Measurements from ENCODE around the gene PDSS2. TPM values are rescaled to one million over a fixed set of nuclear protein-coding genes. Genes with fewer than 3 reads are reported as not detected.

PDSS2 gene
- total RNA-seq, 1 experiment from 2014 or later, result 17.7 TPM

DNA sequence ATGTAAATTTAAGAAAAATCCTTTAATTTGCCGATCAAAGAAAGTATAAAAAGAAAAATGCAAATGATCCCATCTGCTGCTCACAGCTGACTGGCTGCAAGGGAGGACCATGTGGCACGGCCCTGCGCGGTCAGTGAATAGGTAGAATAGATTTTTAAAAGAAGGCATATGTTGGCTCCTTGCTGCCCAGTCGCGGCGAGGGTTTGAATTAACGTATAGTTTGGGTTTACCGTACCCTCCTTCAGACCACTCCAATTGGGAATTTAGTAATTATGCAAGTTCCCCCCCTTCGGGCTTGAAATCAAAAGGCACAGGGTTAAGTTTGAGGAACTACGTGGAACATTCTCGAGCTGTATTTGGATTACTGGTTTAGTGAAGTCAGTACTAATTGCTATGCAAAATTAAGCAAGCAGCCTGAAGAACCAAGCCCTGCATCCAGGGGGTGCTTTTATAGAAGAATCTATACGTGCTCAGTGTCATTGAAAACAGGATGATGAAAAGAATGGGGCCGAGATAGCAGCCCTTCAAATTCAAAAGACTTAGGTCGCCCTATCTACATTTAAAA, 343.0 kb downstream of the PDSS2 start:
- Histone ChIP-seq H3K27ac (ENCODE audit: low read length) (peak overlapping the region; percentile 77), H3K9me3 (ENCODE audit: control insufficient read depth, insufficient read depth, low read depth, low read length) (no peaks in the 10 kb centered on the region), H3K4me3 (ENCODE audit: low read depth in 2 of 2, low read length in 2 of 2) (peak overlapping the region; percentile 77 to 85), H3K27me3 (ENCODE audit: control insufficient read depth, insufficient read depth, low read length) (no peaks in the 10 kb centered on the region), H3K36me3 (ENCODE audit: control insufficient read depth, insufficient read depth, low read length) (no peaks in the 10 kb centered on the region), H3K4me1 (ENCODE audit: control insufficient read depth, insufficient read depth, low read length) (peaks cover 16% of the 10 kb centered on the region)
- ATAC-seq (peak; percentile 40; the same call in 1 of the 2 replicates), DNase-seq (ENCODE audit: low read depth, low spot score) (no peak)
- POLR2A ChIA-PET, result interaction anchor here (0.7 kb wide), 1 partner anchor 953 kb away, joined by 4 read pairs; no protein-coding TSS in a partner anchor
- CTCF ChIA-PET, result interaction anchor here (0.6 to 1.4 kb wide), 2 partner anchors 532 to 732 kb away, joined by 4 to 9 read pairs; no protein-coding TSS in a partner anchor
- TF ChIP-seq, protein P1, sequence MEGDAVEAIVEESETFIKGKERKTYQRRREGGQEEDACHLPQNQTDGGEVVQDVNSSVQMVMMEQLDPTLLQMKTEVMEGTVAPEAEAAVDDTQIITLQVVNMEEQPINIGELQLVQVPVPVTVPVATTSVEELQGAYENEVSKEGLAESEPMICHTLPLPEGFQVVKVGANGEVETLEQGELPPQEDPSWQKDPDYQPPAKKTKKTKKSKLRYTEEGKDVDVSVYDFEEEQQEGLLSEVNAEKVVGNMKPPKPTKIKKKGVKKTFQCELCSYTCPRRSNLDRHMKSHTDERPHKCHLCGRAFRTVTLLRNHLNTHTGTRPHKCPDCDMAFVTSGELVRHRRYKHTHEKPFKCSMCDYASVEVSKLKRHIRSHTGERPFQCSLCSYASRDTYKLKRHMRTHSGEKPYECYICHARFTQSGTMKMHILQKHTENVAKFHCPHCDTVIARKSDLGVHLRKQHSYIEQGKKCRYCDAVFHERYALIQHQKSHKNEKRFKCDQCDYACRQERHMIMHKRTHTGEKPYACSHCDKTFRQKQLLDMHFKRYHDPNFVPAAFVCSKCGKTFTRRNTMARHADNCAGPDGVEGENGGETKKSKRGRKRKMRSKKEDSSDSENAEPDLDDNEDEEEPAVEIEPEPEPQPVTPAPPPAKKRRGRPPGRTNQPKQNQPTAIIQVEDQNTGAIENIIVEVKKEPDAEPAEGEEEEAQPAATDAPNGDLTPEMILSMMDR (IDR thresholded peaks at IDR 0.05), result no peak
- TF ChIP-seq, protein P2, sequence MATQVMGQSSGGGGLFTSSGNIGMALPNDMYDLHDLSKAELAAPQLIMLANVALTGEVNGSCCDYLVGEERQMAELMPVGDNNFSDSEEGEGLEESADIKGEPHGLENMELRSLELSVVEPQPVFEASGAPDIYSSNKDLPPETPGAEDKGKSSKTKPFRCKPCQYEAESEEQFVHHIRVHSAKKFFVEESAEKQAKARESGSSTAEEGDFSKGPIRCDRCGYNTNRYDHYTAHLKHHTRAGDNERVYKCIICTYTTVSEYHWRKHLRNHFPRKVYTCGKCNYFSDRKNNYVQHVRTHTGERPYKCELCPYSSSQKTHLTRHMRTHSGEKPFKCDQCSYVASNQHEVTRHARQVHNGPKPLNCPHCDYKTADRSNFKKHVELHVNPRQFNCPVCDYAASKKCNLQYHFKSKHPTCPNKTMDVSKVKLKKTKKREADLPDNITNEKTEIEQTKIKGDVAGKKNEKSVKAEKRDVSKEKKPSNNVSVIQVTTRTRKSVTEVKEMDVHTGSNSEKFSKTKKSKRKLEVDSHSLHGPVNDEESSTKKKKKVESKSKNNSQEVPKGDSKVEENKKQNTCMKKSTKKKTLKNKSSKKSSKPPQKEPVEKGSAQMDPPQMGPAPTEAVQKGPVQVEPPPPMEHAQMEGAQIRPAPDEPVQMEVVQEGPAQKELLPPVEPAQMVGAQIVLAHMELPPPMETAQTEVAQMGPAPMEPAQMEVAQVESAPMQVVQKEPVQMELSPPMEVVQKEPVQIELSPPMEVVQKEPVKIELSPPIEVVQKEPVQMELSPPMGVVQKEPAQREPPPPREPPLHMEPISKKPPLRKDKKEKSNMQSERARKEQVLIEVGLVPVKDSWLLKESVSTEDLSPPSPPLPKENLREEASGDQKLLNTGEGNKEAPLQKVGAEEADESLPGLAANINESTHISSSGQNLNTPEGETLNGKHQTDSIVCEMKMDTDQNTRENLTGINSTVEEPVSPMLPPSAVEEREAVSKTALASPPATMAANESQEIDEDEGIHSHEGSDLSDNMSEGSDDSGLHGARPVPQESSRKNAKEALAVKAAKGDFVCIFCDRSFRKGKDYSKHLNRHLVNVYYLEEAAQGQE (IDR thresholded peaks at IDR 0.05; ENCODE audit: insufficient read depth in 1 of 2, low read depth in 2 of 2, low read length in 1 of 2), result no peak
- TF ChIP-seq POLR2AphosphoS5 (IDR thresholded peaks at IDR 0.05; ENCODE audit: low read depth, low read length) (no peak), TCF7L2 (IDR thresholded peaks at IDR 0.05; ENCODE audit: low read depth, low read length) (peak; percentile 32; the same call in 1 of the 2 replicates), SIN3A (IDR thresholded peaks at IDR 0.05; ENCODE audit: borderline replicate concordance, insufficient read depth, low read depth, low read length) (no peak)
- intact Hi-C loops (cut with micrococcal nuclease; ENCODE audit: unreplicated experiment) (loop anchor here (10.0 kb wide), 1 partner anchor 442 kb away; no protein-coding TSS in a partner anchor), in situ Hi-C loops (cut with HindIII; ENCODE audit: low pct_unique_long_range_greater_than_20kb, low sequenced_read_pairs) (no loop called here)
- no TSS peak for BruUV-seq (replicated peaks)

DNA sequence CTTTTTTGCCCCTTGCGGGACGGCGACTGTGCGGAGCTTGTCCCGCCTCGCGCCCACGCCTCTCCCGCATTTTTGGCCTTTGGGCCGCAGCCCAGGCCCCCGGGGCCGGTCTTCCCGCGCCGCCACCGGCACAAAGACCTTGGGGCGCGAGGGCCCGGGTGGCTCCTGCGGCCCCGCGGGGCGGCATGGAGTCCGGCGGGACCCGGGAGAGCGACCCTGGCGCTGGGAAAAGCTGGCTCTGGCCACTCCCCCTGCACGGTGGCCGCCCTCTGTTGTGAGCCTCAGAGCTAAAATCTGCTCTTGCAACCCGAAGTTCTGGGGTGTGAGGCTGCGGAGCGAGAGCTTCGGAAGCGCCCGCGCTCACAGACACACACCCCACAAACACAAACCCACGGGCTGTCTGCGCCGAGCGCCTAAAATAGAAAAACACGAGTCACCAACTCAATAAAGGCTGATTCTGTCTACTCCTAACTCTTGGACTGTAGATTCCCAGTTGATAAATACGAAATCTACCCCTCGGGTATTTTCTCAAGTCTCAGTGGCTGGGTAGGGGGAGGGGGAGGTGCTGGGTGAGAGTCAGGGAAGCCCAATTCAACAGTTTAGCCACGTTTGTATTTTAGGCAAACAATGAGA, 343.6 kb downstream of the PDSS2 start:
- H3K27ac ChIP-seq (ENCODE audit: low read length), result peak overlapping the region; percentile 77
- DNase-seq (ENCODE audit: low read depth, low spot score) (no peak), ATAC-seq (peak; percentile 77)
- H3K4me1 ChIP-seq (ENCODE audit: control insufficient read depth, insufficient read depth, low read length), result peaks cover 16% of the 10 kb centered on the region
- H3K27me3 ChIP-seq (ENCODE audit: control insufficient read depth, insufficient read depth, low read length), result no peaks in the 10 kb centered on the region
- H3K9me3 ChIP-seq (ENCODE audit: control insufficient read depth, insufficient read depth, low read depth, low read length), result no peaks in the 10 kb centered on the region
- no TSS peak for BruUV-seq (replicated peaks)
- no peaks in the 10 kb centered on the region for H3K36me3 ChIP-seq (ENCODE audit: control insufficient read depth, insufficient read depth, low read length)
- H3K4me3 ChIP-seq (ENCODE audit: low read depth in 2 of 2, low read length in 2 of 2), result peak overlapping the region; percentile 77 to 85
- TF ChIP-seq, protein P2 (IDR thresholded peaks at IDR 0.05; ENCODE audit: insufficient read depth in 1 of 2, low read depth in 2 of 2, low read length in 1 of 2), result no peak
- TF ChIP-seq SIN3A (IDR thresholded peaks at IDR 0.05; ENCODE audit: borderline replicate concordance, insufficient read depth, low read depth, low read length) (peak; percentile 75; the same call in 1 of the 2 replicates), TCF7L2 (IDR thresholded peaks at IDR 0.05; ENCODE audit: low read depth, low read length) (0 out of 2 replicates have a peak, but pooled peaks have one; percentile 4), POLR2AphosphoS5 (IDR thresholded peaks at IDR 0.05; ENCODE audit: low read depth, low read length) (peak; percentile 17; the same call in 1 of the 2 replicates)
- TF ChIP-seq, protein P1 (IDR thresholded peaks at IDR 0.05), result no peak
- ChIA-PET POLR2A (interaction anchor here (0.7 kb wide), 1 partner anchor 953 kb away, joined by 4 read pairs; no protein-coding TSS in a partner anchor), CTCF (interaction anchor here (0.6 to 1.4 kb wide), 2 partner anchors 126 to 733 kb away, joined by 3 to 4 read pairs; no protein-coding TSS in a partner anchor)
- intact Hi-C loops (cut with micrococcal nuclease; ENCODE audit: unreplicated experiment) (loop anchor here (10.0 kb wide), 1 partner anchor 441 kb away; no protein-coding TSS in a partner anchor), in situ Hi-C loops (cut with HindIII; ENCODE audit: low pct_unique_long_range_greater_than_20kb, low sequenced_read_pairs) (no loop called here)

Measured in Panc1 (cell line).